OCI-M2 (cell line): ENCODE results near the gene RASA4B.
"Not testable (repeated sequence)": the region's sequence is repeated elsewhere in the genome, so short reads cannot be mapped to it uniquely, and the experiment has no call there.

Experiments
- DNase-seq: peaks from one replicate; lab custom pipeline; 2025; ENCODE audit not compliant: unreplicated experiment; lab: John Stamatoyannopoulos, UW

RASA4B gene

GRCh38 chr7:102517550-102518147 is at the start of gene RASA4B:
RASA4B (minus strand) TSS chr7:102517777; CDS start chr7:102517710, 67 bp downstream.
- DNase-seq = not testable (repeated sequence)

- DNase-seq = not testable (repeated sequence)
Observed at GRCh38 chr7:102550808-102551422, 33.3 kb upstream of the RASA4B start, which contains the start of gene SPDYE2. SPDYE2 (plus strand) TSS chr7:102551226; CDS start chr7:102553256, 2,030 bp downstream.

- DNase-seq = not testable (repeated sequence)
Observed at GRCh38 chr7:102546353-102546752, 28.8 kb upstream of the RASA4B start.

GRCh38 chr7:102545288-102545687 is 27.7 kb upstream of the RASA4B start:
- not testable (repeated sequence) for DNase-seq

GRCh38 chr7:102544372-102544771 is 26.8 kb upstream of the RASA4B start:
- DNase-seq = not testable (repeated sequence)

- not testable (repeated sequence) for DNase-seq
Observed at GRCh38 chr7:102543596-102543995, 26.0 kb upstream of the RASA4B start, which contains the start of gene UPK3BL2. UPK3BL2 (minus strand) TSS chr7:102543696; CDS start chr7:102543636, 60 bp downstream.

- not testable (repeated sequence) for DNase-seq
Observed at GRCh38 chr7:102542771-102543170, 25.2 kb upstream of the RASA4B start.

GRCh38 chr7:102542083-102542482 is 24.5 kb upstream of the RASA4B start:
- DNase-seq = not testable (repeated sequence)

GRCh38 chr7:102540604-102541003 is 23.0 kb upstream of the RASA4B start:
- DNase-seq = not testable (repeated sequence)

- DNase-seq = not testable (repeated sequence)
Observed at GRCh38 chr7:102535062-102535615, 17.6 kb upstream of the RASA4B start.

- not testable (repeated sequence) for DNase-seq
Observed at GRCh38 chr7:102532127-102532526, 14.6 kb upstream of the RASA4B start.

GRCh38 chr7:102531583-102531982 is 14.0 kb upstream of the RASA4B start:
- DNase-seq = not testable (repeated sequence)

- not testable (repeated sequence) for DNase-seq
Observed at GRCh38 chr7:102527822-102528793, 10.5 kb upstream of the RASA4B start.

- DNase-seq = not testable (repeated sequence)
Observed at GRCh38 chr7:102527182-102527581, 9.6 kb upstream of the RASA4B start.

- not testable (repeated sequence) for DNase-seq
Observed at GRCh38 chr7:102524803-102525202, 7.2 kb upstream of the RASA4B start.

GRCh38 chr7:102520797-102521196 is 3.2 kb upstream of the RASA4B start:
- not testable (repeated sequence) for DNase-seq

GRCh38 chr7:102516951-102517350 is 626 bp downstream of the RASA4B start:
- DNase-seq = not testable (repeated sequence)

GRCh38 chr7:102515889-102516288 is 1.7 kb downstream of the RASA4B start:
- DNase-seq = not testable (repeated sequence)

- not testable (repeated sequence) for DNase-seq
Observed at GRCh38 chr7:102514881-102515721, 2.5 kb downstream of the RASA4B start.
